A549 (cell line): ENCODE measurements around the gene ERVW-1.

Source experiments
- POLR2A ChIP-seq: IDR thresholded peaks from 2 replicates; pipeline ENCODE4 v1.6.1; 2012; ENCODE audit warnings: mild to moderate bottlenecking, low read length
- TF ChIP-seq, protein P1 (sequence below): fragments of >200 bp; sonication (Bioruptor Twin); formaldehyde crosslinking; IDR thresholded peaks from 3 replicates; pipeline ENCODE4 v1.5.1; 2016

DNA sequence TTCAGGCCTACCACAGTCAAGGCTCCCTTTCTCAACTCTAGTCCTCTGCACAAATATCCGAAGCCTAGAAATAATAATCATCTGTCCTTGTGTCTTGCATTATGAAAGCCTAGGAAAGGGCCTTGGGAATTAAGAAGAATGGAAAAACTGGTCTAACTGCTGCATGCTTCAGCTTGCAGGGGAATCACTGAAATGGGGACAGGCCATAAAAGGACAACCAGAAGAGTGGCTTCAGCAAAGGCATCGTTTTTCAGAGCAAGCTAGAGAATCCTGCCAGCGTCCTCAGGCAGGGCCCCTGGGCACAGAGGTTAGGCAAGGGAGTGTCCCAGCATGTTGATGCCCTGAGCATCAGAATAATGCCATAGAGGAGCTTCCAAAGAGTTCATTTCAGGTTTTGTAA, 13.2 kb downstream of the ERVW-1 start:
- TF ChIP-seq, protein P1, sequence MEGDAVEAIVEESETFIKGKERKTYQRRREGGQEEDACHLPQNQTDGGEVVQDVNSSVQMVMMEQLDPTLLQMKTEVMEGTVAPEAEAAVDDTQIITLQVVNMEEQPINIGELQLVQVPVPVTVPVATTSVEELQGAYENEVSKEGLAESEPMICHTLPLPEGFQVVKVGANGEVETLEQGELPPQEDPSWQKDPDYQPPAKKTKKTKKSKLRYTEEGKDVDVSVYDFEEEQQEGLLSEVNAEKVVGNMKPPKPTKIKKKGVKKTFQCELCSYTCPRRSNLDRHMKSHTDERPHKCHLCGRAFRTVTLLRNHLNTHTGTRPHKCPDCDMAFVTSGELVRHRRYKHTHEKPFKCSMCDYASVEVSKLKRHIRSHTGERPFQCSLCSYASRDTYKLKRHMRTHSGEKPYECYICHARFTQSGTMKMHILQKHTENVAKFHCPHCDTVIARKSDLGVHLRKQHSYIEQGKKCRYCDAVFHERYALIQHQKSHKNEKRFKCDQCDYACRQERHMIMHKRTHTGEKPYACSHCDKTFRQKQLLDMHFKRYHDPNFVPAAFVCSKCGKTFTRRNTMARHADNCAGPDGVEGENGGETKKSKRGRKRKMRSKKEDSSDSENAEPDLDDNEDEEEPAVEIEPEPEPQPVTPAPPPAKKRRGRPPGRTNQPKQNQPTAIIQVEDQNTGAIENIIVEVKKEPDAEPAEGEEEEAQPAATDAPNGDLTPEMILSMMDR, result no peak
- no peak for TF ChIP-seq POLR2A
